ENCODE measurements around the gene MEAF6.
A peak's percentile ranks its signal among the peaks of the same experiment; 100 is the strongest.

MEAF6 gene

DNA sequence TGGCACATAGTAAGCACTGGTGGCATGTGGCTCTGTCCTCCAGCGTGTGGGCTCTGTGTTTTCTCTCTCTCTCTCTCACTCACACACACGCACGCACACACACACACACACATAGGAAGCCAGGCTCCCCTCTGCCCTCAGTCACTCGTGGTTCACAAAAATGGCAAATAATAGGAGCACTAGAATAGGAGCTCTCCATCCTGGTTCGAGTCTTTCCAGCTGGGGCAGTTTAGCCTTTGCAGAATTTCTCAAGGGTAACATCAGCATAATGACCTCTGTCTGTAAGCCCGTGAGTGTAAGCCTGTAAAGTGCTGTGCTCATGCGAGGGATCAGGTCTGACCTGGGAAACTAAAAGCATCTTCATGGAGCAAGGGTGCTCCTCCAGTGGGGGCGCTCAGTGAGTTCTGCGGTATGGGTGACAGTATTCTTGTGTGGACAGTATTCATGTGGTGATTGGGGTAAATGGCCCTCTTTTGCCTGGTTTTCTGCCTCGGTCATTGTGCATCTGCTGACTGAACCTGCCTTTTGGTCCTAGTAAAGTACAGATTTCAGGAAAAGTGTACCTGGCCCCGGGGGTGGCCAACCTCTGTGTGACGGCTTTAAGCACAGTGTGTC, 41.0 kb downstream of the MEAF6 start:
- Histone ChIP-seq H2AFZ (ENCODE audit: low read depth, low read length, severe bottlenecking) (peak overlapping the region; percentile 78), H4K20me1 (ENCODE audit: low read depth, low read length) (no peaks in the 10 kb centered on the region), H3F3A (ENCODE audit: insufficient read depth) (peaks cover 13% of the 10 kb centered on the region), H3K4me3 (ENCODE audit: insufficient read depth, low read length, poor library complexity, severe bottlenecking) (peak overlapping the region; percentile 73), H3K79me2 (ENCODE audit: insufficient read depth, low read length) (peaks cover 38% of the 10 kb centered on the region), H3K27ac (ENCODE audit: low read depth, low read length) (no peak overlapping the region), H3K4me2 (ENCODE audit: low read depth, low read length, poor library complexity, severe bottlenecking) (peak overlapping the region; percentile 59), H3K27me3 (ENCODE audit: low read length) (no peaks in the 10 kb centered on the region), H3K9me2 (replicated peaks; ENCODE audit: insufficient read depth, low read length) (no peaks in the 10 kb centered on the region), H3K9me3 (ENCODE audit: insufficient read depth, low read length) (no peaks in the 10 kb centered on the region), H3K9ac (ENCODE audit: low read length) (peak overlapping the region; percentile 80), H3K36me3 (ENCODE audit: low read length) (no peaks in the 10 kb centered on the region; the same call in 1 of the 2 replicates)
- TF ChIP-seq, protein P1, sequence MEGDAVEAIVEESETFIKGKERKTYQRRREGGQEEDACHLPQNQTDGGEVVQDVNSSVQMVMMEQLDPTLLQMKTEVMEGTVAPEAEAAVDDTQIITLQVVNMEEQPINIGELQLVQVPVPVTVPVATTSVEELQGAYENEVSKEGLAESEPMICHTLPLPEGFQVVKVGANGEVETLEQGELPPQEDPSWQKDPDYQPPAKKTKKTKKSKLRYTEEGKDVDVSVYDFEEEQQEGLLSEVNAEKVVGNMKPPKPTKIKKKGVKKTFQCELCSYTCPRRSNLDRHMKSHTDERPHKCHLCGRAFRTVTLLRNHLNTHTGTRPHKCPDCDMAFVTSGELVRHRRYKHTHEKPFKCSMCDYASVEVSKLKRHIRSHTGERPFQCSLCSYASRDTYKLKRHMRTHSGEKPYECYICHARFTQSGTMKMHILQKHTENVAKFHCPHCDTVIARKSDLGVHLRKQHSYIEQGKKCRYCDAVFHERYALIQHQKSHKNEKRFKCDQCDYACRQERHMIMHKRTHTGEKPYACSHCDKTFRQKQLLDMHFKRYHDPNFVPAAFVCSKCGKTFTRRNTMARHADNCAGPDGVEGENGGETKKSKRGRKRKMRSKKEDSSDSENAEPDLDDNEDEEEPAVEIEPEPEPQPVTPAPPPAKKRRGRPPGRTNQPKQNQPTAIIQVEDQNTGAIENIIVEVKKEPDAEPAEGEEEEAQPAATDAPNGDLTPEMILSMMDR (IDR thresholded peaks at IDR 0.05; ENCODE audit: insufficient read depth, low read length, poor library complexity, severe bottlenecking) = no peak
- TF ChIP-seq EZH2phosphoT487 (conservative IDR thresholded peaks at IDR 0.05; ENCODE audit: low read length) = no peak

- no peak overlapping the region for H3K4me3 ChIP-seq (ENCODE audit: insufficient read depth, low read length, poor library complexity, severe bottlenecking)
- no peaks in the 10 kb centered on the region for H3K9me2 ChIP-seq (replicated peaks; ENCODE audit: insufficient read depth, low read length)
- no peak for TF ChIP-seq EZH2phosphoT487 (conservative IDR thresholded peaks at IDR 0.05; ENCODE audit: low read length)
- TF ChIP-seq, protein P1 (IDR thresholded peaks at IDR 0.05; ENCODE audit: insufficient read depth, low read length, poor library complexity, severe bottlenecking) = no peak
- H3K9ac ChIP-seq (ENCODE audit: low read length) = no peak overlapping the region
- H4K20me1 ChIP-seq (ENCODE audit: low read depth, low read length) = no peaks in the 10 kb centered on the region
- no peak overlapping the region for H3K27ac ChIP-seq (ENCODE audit: low read depth, low read length)
- no peaks in the 10 kb centered on the region for H3K27me3 ChIP-seq (ENCODE audit: low read length)
- H3K9me3 ChIP-seq (ENCODE audit: insufficient read depth, low read length) = no peaks in the 10 kb centered on the region
- no peak overlapping the region for H2AFZ ChIP-seq (ENCODE audit: low read depth, low read length, severe bottlenecking)
- peaks cover 34% of the 10 kb centered on the region for H3K79me2 ChIP-seq (ENCODE audit: insufficient read depth, low read length)
- no peak overlapping the region for H3K4me2 ChIP-seq (ENCODE audit: low read depth, low read length, poor library complexity, severe bottlenecking)
- H3F3A ChIP-seq (ENCODE audit: insufficient read depth) = peaks cover 7% of the 10 kb centered on the region
- H3K36me3 ChIP-seq (ENCODE audit: low read length) = no peaks in the 10 kb centered on the region; the same call in 1 of the 2 replicates
These were observed 41.6 kb downstream of the MEAF6 start for GRCh38 chr1:37472994-37473393.

DNA sequence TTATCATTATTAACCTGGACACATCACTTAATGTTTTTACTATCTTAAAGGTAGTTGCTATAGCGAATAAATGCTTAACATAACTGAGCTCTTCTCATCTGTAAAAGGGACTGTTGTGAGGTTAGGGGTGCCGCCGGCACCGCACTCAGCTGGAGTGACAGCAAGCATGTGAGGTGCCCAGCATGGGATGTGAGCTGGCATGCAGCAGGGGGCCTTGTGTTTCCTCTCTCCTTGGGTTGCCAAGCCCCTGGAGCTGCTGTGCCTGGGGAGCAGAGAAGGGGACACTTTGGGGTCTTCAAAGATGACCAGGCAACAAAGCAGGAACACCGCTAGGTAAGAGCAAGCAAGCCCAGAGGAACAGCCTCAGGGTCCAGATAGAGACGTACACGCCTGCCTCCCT, 42.3 kb downstream of the MEAF6 start:
- peaks cover under 1% of the 10 kb centered on the region for H3F3A ChIP-seq (ENCODE audit: insufficient read depth)
- no peaks in the 10 kb centered on the region; the same call in 1 of the 2 replicates for H3K36me3 ChIP-seq (ENCODE audit: low read length)
- H3K4me3 ChIP-seq (ENCODE audit: insufficient read depth, low read length, poor library complexity, severe bottlenecking) = no peak overlapping the region
- no peak overlapping the region for H2AFZ ChIP-seq (ENCODE audit: low read depth, low read length, severe bottlenecking)
- H3K27ac ChIP-seq (ENCODE audit: low read depth, low read length) = no peak overlapping the region
- no peaks in the 10 kb centered on the region for H4K20me1 ChIP-seq (ENCODE audit: low read depth, low read length)
- H3K79me2 ChIP-seq (ENCODE audit: insufficient read depth, low read length) = peaks cover 27% of the 10 kb centered on the region
- H3K9me3 ChIP-seq (ENCODE audit: insufficient read depth, low read length) = no peaks in the 10 kb centered on the region
- H3K9ac ChIP-seq (ENCODE audit: low read length) = no peak overlapping the region
- H3K9me2 ChIP-seq (replicated peaks; ENCODE audit: insufficient read depth, low read length) = no peaks in the 10 kb centered on the region
- no peaks in the 10 kb centered on the region for H3K27me3 ChIP-seq (ENCODE audit: low read length)
- no peak overlapping the region for H3K4me2 ChIP-seq (ENCODE audit: low read depth, low read length, poor library complexity, severe bottlenecking)
- no peak for TF ChIP-seq EZH2phosphoT487 (conservative IDR thresholded peaks at IDR 0.05; ENCODE audit: low read length)
- TF ChIP-seq, protein P1 (IDR thresholded peaks at IDR 0.05; ENCODE audit: insufficient read depth, low read length, poor library complexity, severe bottlenecking) = no peak
